ENCODE results near the gene GOLGA6L10. TPM values are rescaled to one million over a fixed set of nuclear protein-coding genes. Genes with fewer than 3 reads are reported as not detected.
"Not testable (repeated sequence)": the region's sequence is repeated elsewhere in the genome, so short reads cannot be mapped to it uniquely, and the experiment has no call there.

The GOLGA6L10 gene
- total and polyA plus RNA-seq, 4 donors, result 0.15 to 0.67 (median 0.37) TPM

- DNase-seq (ENCODE audit: low spot score), result no peak
- H3K27ac ChIP-seq (ENCODE audit: low read depth in 1 of 2, low read length in 2 of 2), result no peak overlapping the region
- H3K36me3 ChIP-seq (ENCODE audit: control insufficient read depth in 4 of 4, insufficient read depth in 3 of 4, low read depth in 1 of 4, low read length in 3 of 4), result no peaks in the 10 kb centered on the region
- H3K27me3 ChIP-seq (ENCODE audit: control insufficient read depth in 4 of 4, insufficient read depth in 4 of 4, low read length in 3 of 4), result no peaks in the 10 kb centered on the region
- WGBS, result 93% methylated on average over 12 of the region's 12 CpGs
- H3K4me1 ChIP-seq (ENCODE audit: control insufficient read depth in 4 of 4, insufficient read depth in 4 of 4, low read length in 3 of 4), result no peaks in the 10 kb centered on the region
- no peaks in the 10 kb centered on the region for H3K9me3 ChIP-seq (ENCODE audit: control insufficient read depth in 4 of 4, low read length in 3 of 4)
- no peak for TF ChIP-seq REST (IDR thresholded peaks at IDR 0.05)
- TF ChIP-seq HNF4A (conservative IDR thresholded peaks at IDR 0.05), result no peak
- TF ChIP-seq HNF4G (IDR thresholded peaks at IDR 0.05), result no peak
- TF ChIP-seq GABPA (IDR thresholded peaks at IDR 0.05 in 1 of 2, conservative IDR thresholded peaks at IDR 0.05 in 1 of 2), result no peak
- no peak for TF ChIP-seq CTCF (IDR thresholded peaks at IDR 0.05; ENCODE audit: low read depth, low read length, missing input control)
- TF ChIP-seq RAD21 (IDR thresholded peaks at IDR 0.05), result no peak
- TF ChIP-seq NR2F2 (IDR thresholded peaks at IDR 0.05), result no peak
- no peak for TF ChIP-seq JUND (IDR thresholded peaks at IDR 0.05)
- no peak for TF ChIP-seq RXRA (IDR thresholded peaks at IDR 0.05)
- TF ChIP-seq SP1 (IDR thresholded peaks at IDR 0.05), result no peak
- no peak for TF ChIP-seq FOXA1 (IDR thresholded peaks at IDR 0.05)
- TF ChIP-seq MAX (IDR thresholded peaks at IDR 0.05), result no peak
- no peak overlapping the region for H3K9ac ChIP-seq (ENCODE audit: low read depth in 1 of 2, low read length in 2 of 2)
- H3K4me3 ChIP-seq (ENCODE audit: low read depth in 1 of 3, low read length in 3 of 3), result no peak overlapping the region
These were observed 32.2 kb downstream of the GOLGA6L10 start for GRCh38 chr15:82317091-82317489.

- WGBS, result 95% methylated on average over 23 of the region's 23 CpGs
- H3K36me3 ChIP-seq (ENCODE audit: control insufficient read depth in 4 of 4, insufficient read depth in 3 of 4, low read depth in 1 of 4, low read length in 3 of 4); H3K27me3 ChIP-seq (ENCODE audit: control insufficient read depth in 4 of 4, insufficient read depth in 4 of 4, low read length in 3 of 4); H3K27ac ChIP-seq (ENCODE audit: low read depth in 1 of 2, low read length in 2 of 2); H3K9me3 ChIP-seq (ENCODE audit: control insufficient read depth in 4 of 4, low read length in 3 of 4); H3K9ac ChIP-seq (ENCODE audit: low read depth in 1 of 2, low read length in 2 of 2); H3K4me1 ChIP-seq (ENCODE audit: control insufficient read depth in 4 of 4, insufficient read depth in 4 of 4, low read length in 3 of 4); DNase-seq (ENCODE audit: low spot score); H3K4me3 ChIP-seq (ENCODE audit: low read depth in 1 of 3, low read length in 3 of 3): not testable (repeated sequence)
These were observed 32.8 kb downstream of the GOLGA6L10 start for GRCh38 chr15:82316247-82317090.
